HS-5 (cell line): ENCODE results near the gene SCARB1.

ENCODE experiments used
- DNase-seq: peaks from one replicate; pipeline ENCODE4 v3.0.0-alpha.2; 2012; ENCODE audit warnings: low read depth

Gene SCARB1

GRCh38 chr12:124821252-124822200 lies 42.1 kb downstream of the SCARB1 start:
- DNase-seq: no peak

GRCh38 chr12:124820199-124820598 lies 43.5 kb downstream of the SCARB1 start:
- no peak for DNase-seq

GRCh38 chr12:124819525-124819924 lies 44.1 kb downstream of the SCARB1 start:
- DNase-seq: no peak

DNA sequence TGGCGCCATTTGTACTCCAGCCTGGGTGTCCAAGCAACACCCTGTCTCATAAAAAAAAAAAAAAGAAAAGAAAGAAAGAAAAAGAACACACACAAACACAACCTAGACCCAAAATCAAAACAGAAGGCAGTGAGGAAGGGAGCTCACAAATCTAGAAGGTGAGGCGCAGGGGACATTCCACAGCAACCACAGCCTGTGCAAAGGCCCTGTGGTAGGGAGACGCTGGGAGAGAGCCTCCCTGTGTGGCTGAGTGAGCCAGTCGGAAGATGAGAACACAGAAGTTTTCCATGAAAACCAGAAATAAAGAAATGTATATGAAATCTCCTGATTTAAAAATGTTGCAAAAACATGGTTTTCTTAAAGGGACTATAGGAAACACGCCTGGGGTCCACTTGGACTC lies 44.6 kb downstream of the SCARB1 start:
- no peak for DNase-seq

DNA sequence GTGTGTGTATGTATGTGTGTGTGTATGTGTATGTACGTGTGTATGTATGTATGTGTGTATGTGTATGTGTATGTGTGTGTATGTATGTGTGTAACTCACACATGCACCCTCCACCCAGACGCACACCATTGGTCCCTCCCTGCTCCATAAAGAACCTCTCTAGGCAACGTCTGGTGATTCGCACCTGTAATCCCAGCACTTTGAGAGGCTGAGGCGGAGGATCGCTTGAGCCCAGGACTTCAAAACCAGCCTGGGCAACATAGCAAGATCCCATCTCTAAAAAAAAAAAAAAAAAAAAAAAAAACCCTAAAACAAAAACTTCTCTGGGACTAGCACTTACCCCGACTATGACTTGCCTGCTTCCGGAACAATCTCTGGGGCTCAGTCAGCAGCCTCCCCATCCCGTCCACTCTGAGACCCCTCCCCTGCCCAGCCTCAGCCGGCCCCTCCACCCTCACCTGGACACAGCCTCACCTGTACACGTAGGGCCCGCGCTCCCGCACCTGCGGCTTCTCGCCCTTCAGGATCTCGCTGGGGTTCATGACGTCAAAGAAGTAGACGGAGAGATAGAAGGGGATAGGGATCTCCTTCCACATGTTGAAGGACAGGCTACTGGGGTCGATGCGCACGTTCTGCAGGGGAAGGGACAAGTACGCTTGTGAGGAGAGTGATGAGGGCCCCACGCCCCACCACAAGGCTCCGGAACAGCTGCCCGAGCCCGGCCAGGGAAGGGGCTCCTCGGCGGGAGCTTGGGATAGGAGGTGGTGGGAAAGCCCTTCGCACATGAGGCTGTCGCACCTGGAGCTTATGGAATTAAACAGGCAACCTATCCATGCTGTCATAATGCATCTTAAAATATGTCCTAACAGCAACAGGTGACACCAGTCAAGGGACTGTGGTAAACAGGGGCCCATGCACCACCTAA lies 46.3 kb downstream of the SCARB1 start:
- DNase-seq: no peak

GRCh38 chr12:124816295-124816854 lies 47.3 kb downstream of the SCARB1 start:
- no peak for DNase-seq

DNA sequence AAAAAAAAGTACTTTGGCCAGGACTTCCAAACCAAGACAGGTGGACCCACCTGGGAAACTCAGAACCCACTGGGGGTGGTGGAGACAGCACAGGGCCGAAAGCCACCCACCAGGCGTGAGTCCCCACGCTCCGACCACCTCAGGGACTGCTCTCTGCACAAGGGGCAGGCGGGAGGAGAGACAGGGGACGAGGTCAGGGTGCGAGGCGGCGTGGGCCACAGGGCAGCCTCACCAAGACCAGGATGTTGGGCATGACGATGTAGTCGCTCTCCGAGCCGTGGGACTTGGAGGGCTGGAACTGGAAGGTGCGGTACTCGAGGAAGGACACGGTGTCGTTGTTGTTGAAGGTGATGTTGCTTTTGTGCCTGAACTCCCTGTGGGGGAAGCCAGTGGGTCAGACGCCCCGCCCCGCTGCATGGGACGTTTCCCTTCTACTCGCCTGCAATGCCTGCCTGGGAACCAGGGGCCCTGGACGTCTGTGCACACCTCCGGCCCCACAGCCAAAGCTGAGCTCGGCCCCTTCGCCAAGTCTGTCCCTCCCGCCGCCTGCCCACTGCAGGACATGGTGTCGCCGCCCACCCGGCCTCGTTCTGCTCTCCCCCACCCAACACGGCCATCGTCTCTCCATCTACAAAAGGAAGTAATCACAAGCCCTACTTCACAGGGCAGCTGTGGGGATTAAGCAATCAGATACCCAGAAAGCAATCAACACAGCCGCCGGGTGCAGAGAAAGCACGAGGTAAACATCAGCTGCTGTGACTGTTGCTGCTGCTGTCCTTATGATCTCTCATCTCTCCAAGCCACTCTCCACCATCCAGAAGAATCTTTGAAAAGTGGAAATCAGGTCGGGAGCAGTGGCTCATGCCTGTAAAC lies 48.7 kb downstream of the SCARB1 start:
- no peak for DNase-seq

- DNase-seq: no peak
Measured at GRCh38 chr12:124813782-124814181, 49.9 kb downstream of the SCARB1 start.

DNA sequence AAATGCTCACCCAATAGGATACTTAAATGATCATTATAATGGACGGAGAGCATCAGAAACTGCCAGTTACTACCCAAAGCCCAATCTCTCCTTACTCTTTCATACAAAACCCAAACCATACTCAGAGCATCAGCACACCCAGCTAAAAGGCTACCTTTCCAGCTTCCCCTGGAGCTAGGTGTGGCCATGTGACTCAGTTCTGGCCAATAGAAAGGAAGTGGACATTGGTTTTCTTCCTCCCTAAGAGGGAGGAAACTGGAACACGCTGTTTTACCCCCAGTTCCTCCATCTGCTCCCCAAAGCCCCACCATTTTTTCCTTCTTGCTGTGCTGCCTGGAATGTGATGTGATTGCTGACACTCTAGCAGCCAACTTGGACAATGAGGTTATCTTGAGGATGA lies 50.7 kb downstream of the SCARB1 start:
- no peak for DNase-seq

DNA sequence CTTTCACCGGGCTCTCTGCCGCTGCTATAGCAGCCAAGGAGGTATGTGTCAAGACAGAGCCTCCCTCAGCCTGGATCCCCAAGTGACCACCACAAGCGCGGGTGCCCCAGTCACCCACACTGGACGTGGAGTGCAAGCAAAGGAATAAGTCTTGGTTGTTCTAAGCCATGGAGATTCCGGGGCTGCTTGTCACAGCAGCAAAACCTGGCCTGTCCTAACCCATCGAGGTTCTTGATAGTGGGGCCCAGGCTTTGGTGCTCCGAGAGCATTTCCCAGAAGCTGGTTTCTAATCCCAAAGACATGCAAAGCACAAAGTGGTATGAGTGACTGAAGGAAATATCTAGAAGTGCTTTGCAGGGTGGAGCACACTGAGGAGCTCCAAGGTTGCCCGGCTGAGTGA lies 51.3 kb downstream of the SCARB1 start:
- no peak for DNase-seq

DNA sequence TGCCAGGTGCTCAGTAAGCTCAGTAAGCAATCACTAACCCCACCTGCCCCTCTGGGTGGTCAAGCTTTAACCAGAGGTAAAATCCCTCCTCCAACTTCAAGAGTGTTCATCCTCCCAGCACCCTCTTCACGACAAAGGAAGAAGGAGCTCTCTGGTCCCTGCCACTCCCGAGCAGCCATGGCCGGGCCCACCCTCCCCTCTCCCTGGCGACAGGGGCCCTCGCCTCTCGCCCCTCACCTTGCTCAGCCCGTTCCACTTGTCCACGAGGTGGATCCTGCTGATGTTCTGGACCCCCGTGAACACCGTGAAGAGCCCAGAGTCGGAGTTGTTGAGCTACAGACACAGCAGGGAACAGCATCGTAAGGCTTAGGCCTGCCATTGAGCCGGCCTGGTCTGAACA lies 52.0 kb downstream of the SCARB1 start:
- DNase-seq: no peak

- peak; percentile 4 for DNase-seq
Measured at GRCh38 chr12:124809878-124810277, 53.8 kb downstream of the SCARB1 start.

DNA sequence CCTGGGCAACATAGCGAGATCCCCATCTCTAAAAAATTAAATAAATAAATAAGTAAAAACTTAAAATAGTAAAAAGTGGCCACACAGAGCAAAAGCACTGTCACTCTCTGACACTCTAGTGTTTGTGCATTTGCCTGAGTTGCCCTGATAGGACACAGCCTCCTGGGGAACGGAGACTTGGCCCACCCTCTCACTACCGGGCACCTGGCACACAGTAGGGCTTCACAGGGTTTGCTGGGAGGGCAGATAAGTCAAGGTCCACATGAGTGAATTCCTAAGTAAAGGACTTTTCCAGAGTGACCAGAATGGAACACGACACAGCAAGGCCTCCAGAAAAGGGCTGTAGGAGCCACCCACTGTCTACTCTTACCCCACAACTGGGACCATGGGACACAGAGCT lies 54.3 kb downstream of the SCARB1 start:
- no peak for DNase-seq

DNA sequence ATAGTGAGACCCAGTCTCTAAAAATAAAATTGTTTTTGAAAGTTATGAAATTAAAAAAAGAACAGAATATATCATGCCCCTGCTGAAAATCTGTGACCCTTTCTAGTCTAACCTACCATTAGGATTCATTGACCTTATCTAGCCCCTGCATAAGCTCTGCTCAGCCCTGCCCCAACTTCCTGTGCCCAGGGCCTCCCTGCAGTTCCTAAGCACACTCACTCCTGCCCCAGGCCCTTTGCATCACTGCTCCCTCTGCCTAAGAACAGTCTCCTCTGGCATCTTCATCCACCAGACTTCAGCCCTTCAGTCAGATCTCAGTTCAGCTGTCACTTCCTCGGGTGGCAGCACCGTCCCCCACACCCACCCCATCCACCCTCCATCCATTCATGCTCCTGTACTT lies 55.4 kb downstream of the SCARB1 start:
- no peak for DNase-seq

- no peak for DNase-seq
Measured at GRCh38 chr12:124805876-124806668, 57.6 kb downstream of the SCARB1 start.

DNA sequence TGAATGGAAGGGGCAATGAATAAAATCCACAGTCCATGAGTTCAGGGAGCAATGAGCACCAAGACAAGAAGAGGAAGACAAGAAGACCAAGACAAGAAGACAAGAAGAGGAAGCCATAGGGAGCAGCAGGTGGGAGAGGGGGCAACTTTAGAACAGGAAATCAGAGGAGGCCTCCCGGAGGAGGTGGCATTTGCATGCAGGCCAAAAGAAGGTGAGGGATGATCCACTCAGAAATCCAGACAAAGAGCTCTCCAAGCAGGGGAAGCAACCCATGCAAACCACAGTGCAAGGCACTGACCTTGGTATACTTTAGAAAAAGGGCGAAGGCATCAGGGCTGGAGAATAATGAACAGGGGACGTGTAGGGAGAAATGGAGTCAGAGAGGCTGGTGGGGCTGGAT lies 58.6 kb downstream of the SCARB1 start:
- no peak for DNase-seq

GRCh38 chr12:124804011-124804621 lies 59.5 kb downstream of the SCARB1 start:
- no peak for DNase-seq

- DNase-seq: no peak
Measured at GRCh38 chr12:124802361-124802760, 61.3 kb downstream of the SCARB1 start.

GRCh38 chr12:124800506-124800905 lies 63.2 kb downstream of the SCARB1 start:
- no peak for DNase-seq

DNA sequence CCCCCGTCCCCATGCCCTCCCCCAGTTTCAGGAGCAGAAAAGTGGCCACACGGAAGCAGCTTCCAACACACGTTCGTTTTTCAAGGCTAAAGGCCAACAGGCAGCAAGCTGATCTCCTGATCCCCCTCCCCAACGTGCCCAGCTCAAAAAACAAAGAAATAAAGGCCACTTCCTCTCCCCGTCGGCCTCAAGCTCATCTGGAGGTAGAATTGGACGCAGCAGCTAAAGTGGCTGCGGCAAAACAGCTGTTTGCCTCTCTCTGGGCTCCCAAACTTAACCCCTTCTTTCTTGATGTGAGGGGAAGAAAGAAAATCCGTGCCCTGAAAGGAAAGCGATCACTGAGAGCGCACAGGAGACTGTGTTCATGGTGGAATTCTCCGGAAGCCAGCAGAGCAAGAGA lies 66.3 kb downstream of the SCARB1 start:
- DNase-seq: no peak
